GM10248 (cell line): ENCODE data around the gene ACOXL.
"Not testable (repeated sequence)": the region's sequence is repeated elsewhere in the genome, so short reads cannot be mapped to it uniquely, and the experiment has no call there.

ENCODE experiments used
- CTCF ChIA-PET: fragments of 300-600 bp; sonication (Branson Sonifier 250); formaldehyde crosslinking; extraction: SDS; loops from one replicate; lab custom pipeline; 2021; ENCODE audit warnings: antibody characterized with exemption; lab: Yijun Ruan, JAX
- POLR2A ChIA-PET: fragments of 350-650 bp; sonication (Branson Sonifier 250); formaldehyde crosslinking; extraction: SDS; loops from one replicate; lab custom pipeline; 2020; ENCODE audit warnings: antibody characterized with exemption; lab: Yijun Ruan, JAX
- DNase-seq: peaks from one replicate; pipeline ENCODE4 v3.0.0; 2012; ENCODE audit errors: extremely low spot score
- TF ChIP-seq, protein P1 (sequence below): IDR thresholded peaks from 2 replicates; pipeline ENCODE4 v1.5.1; 2012; ENCODE audit warnings: mild to moderate bottlenecking, low read depth; ENCODE audit errors: extremely low read depth, missing control alignments, control extremely low read depth

Gene ACOXL

DNA sequence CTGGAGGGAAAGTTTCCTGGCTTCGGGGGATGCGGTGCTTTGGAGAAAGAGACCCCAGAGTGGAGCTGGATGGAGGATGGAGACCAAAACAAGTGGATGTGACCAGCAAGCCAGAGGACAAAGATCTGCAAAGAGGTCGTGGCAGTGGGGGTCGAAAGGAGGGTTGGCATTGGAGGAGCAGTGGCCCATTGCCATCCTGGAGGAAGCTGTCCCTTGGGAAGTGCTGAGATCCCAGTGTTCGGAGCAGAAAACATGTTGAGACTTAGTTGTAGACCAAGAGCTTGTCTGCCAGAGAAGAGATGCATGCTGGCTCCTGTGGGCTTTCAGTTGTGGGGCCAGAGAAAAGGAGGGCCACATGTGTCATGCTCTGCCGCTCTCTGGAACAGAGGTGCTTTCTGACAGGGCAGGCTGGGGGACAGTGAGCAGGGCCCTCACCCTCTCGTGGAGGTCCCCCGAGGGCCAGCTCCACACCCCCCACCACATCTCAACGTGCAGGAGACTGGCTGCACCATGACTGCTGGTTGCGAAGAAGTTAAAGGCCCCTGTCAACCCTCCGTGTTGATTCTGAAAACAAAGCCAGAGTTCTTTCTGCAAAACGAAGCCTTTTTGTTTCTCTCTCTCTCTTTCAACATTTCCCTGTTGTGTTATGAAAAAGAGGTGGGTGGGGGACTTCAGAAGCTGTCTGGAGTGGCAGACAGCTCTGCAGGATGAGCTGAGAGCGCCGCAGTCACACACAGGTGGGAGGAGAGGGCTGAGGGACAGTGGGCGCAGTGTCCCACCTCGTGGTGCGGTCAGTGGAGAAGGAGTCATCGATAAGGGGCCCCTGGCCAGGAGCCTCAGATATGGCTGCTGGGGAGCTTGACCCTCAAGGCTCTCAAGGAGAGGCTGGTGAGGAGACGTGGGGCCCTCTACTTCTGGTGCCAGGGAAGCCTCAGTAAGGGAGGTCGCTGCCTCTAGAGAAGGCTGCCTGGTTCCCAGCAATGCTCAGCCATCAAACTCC lies 310.7 kb downstream of the ACOXL start:
- ChIA-PET POLR2A (interaction anchor here (1.2 kb wide), 1 partner anchor 77 kb away, joined by 4 read pairs; the partner anchor contains the start of gene BCL2L11), CTCF (interaction anchor here (1.0 to 2.0 kb wide), 4 partner anchors 11 to 80 kb away, joined by 3 to 9 read pairs (median 8); no protein-coding TSS in a partner anchor)
- DNase-seq: peak; percentile 67
- TF ChIP-seq, protein P1, sequence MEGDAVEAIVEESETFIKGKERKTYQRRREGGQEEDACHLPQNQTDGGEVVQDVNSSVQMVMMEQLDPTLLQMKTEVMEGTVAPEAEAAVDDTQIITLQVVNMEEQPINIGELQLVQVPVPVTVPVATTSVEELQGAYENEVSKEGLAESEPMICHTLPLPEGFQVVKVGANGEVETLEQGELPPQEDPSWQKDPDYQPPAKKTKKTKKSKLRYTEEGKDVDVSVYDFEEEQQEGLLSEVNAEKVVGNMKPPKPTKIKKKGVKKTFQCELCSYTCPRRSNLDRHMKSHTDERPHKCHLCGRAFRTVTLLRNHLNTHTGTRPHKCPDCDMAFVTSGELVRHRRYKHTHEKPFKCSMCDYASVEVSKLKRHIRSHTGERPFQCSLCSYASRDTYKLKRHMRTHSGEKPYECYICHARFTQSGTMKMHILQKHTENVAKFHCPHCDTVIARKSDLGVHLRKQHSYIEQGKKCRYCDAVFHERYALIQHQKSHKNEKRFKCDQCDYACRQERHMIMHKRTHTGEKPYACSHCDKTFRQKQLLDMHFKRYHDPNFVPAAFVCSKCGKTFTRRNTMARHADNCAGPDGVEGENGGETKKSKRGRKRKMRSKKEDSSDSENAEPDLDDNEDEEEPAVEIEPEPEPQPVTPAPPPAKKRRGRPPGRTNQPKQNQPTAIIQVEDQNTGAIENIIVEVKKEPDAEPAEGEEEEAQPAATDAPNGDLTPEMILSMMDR: no peak

DNA sequence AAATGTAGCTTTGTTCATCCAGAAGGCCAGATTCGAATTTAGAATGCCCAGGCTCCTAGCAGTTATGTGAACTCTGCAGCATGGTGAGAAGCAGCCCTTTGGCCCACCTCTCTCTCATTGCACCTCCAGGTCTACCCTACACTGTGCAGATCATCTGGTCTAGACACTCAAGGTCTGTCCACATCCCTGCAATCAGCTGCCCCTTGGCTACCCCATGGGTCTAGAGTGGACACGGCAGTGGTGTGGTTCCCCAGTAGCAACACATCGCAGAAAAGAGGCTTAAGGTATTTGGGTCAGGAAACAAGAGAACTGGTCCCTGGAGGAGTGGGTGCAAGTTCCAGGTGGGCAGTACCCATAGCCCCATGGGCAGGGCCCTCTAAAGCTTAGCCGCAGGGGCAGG lies 311.7 kb downstream of the ACOXL start:
- CTCF ChIA-PET: interaction anchor here (1.0 to 2.0 kb wide), 4 partner anchors 10 to 81 kb away, joined by 3 to 9 read pairs (median 8); no protein-coding TSS in a partner anchor
- DNase-seq: no peak
- POLR2A ChIA-PET: interaction anchor here (1.2 kb wide), 1 partner anchor 76 kb away, joined by 4 read pairs; the partner anchor contains the start of gene BCL2L11
- TF ChIP-seq, protein P1: no peak

DNA sequence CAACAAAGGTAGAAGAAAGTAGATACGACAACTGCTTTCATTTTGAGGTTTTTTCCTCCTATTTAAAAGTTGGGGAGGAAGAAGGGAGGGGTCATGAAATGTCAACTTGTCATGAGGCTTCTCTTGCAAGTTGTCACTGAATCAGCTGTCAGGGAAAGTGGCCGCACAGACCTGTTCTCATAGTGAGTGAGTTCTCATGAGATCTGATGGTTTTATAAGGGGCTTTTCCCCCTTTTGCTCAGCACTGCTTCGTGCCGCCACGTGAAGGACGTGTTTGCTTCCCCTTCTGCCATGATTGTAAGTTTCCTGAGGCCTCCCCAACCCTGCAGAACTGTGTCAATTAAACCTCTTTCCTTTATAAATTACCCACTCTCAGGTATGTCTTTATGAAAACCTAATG lies 312.9 kb downstream of the ACOXL start:
- POLR2A ChIA-PET, CTCF ChIA-PET, DNase-seq: not testable (repeated sequence)

DNA sequence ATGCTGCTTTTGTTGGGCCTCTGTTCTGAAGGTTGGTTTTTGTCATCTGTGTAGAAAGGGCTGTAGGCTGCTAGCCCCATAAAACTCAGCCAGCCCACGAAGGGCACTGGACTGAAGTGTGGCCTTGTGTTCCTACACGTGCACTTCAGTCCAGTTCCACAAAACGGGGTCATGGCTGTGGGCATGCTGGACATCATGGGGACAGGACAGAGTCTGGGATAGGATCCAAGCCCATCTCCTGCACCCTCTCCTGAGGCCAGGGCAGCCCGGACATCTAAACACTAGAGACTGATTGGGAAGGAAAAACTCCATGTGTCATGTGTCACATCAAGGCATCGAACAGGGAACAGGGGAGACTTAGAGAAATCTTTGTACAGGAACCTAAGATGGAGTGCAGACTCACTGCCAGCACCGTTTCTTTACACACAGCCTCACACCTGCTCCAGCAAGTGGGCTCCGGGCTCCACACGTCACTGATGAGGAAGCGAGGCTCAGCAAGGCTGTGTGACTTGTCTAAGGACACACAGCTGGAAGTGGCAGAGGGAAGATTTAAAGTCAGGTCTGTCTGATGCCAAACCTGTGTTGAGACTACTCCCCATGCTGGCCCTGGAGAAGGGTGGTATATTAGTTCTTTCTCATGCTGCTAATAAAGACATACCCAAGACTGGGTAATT lies 313.5 kb downstream of the ACOXL start:
- no peak for DNase-seq
- CTCF ChIA-PET: no interaction called here
- TF ChIP-seq, protein P1: no peak
- POLR2A ChIA-PET: no interaction called here

DNA sequence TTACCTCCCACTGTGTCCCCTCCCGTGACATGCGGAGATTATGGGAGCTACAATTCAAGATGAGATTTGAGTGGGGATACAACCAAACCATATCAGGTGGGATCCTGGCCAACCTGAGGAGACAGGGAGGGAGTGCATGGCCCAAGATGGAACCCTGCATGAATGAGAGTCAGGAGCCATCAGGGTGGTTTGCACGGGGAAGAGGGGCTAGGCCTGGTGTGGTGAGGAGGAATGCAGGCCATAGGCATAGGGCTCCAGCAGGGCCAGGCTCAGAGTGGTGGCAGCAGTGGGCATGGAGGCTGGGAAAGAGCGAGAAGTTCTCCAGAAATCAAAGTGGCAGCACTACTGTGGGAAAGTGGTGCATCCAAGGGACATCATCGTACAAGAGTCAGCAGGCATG lies 314.3 kb downstream of the ACOXL start:
- TF ChIP-seq, protein P1: no peak
- ChIA-PET CTCF (interaction anchor here (1.0 kb wide), 1 partner anchor 9 kb away, joined by 3 read pairs; no protein-coding TSS in a partner anchor), POLR2A (no interaction called here)
- DNase-seq: no peak

DNA sequence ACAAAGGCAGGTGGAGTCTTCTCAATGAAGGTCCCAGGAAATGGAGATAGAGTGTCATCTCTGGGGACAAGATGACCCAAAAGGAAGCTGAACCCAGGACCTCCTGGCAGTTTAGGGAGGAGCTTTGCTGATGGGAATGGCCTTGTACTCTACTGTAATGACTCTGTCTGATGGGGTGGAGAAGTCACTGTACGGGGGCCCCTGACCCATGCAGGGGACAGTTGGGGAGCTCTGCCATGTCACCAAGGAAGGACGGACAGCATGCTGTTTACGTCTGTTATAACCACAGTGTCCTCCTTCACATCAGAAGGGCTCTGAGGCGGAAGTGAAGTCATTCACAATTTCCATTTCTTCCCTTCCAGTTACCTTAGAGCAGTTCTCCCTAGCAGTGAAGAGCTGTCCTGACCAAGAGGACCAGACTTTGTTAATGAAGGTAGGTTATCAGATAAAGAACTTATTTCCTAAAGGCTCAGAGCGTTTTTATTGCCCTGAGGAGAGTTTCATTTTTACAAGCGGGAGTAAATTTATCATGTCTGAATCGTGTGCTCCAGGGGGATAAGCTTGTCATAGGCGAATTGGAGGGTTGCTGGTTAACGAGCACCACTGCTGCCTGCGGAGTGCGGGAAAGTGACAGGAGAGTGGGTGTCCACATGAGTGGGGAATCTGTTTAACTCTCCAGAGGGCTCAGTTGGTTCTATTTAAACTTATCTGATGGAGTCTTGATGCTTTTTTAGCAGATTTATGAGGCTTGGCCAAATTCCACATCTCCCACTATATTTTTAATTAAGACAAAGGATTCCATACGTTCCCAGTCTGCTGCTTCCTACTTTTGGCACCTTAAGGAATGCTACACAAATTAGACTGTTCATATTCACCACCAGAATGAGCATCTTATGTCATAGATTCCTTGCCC lies 316.7 kb downstream of the ACOXL start:
- TF ChIP-seq, protein P1: no peak
- DNase-seq: no peak
- ChIA-PET POLR2A (interaction anchor here (1.0 kb wide), 1 partner anchor 191 kb away, joined by 3 read pairs; no protein-coding TSS in a partner anchor), CTCF (interaction anchor here (1.0 kb wide), 1 partner anchor 9 kb away, joined by 3 read pairs; no protein-coding TSS in a partner anchor)
